Gastrocnemius medialis (tissue), 4 donors: ENCODE measurements around the gene TGM2.

Experiments
- POLR2A ChIP-seq, 2 donors: fragments of 450-650 bp; IDR thresholded peaks; one replicate each; pipeline ENCODE4 v1.6.1; 2017; ENCODE audit warnings: antibody characterized with exemption in 2 of 2, mild to moderate bottlenecking in 2 of 2, moderate library complexity in 2 of 2
- TF ChIP-seq, protein P1 (sequence below), 5 experiments: fragments of 450-650 bp in 3 of 5; fragments of 200-600 bp in 2 of 5; sonication (generic) in 2 of 5; IDR thresholded peaks in 4 of 5; conservative IDR thresholded peaks in 1 of 5; 1 replicate in 4 of 5; 2 replicates in 1 of 5; pipeline ENCODE4 v1.5.1; 2016 to 2019; ENCODE audit warnings: antibody characterized with exemption in 5 of 5, mild to moderate bottlenecking in 3 of 5, moderate library complexity in 3 of 5

DNA sequence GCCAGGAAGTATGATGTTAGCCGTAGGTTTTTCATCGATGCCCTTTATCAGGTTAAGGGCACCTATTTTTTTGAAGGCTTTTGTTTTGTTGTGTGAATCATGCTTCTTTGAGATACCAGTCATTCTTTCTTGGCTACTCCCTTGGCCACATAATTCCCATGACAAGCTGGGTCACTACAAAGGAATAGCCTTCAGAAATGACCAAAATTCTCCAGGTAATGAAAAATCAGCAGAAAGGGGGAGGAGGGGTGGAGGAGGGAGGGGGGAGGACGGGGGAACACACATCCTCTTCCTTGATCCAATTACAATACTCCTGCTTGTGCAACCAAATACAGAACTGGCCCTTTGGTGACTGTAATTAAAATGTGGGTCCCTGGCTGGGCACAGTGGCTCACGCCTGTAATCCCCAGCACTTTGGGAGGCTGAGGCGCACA lies 21.7 kb upstream of the TGM2 start:
- TF ChIP-seq, protein P1, sequence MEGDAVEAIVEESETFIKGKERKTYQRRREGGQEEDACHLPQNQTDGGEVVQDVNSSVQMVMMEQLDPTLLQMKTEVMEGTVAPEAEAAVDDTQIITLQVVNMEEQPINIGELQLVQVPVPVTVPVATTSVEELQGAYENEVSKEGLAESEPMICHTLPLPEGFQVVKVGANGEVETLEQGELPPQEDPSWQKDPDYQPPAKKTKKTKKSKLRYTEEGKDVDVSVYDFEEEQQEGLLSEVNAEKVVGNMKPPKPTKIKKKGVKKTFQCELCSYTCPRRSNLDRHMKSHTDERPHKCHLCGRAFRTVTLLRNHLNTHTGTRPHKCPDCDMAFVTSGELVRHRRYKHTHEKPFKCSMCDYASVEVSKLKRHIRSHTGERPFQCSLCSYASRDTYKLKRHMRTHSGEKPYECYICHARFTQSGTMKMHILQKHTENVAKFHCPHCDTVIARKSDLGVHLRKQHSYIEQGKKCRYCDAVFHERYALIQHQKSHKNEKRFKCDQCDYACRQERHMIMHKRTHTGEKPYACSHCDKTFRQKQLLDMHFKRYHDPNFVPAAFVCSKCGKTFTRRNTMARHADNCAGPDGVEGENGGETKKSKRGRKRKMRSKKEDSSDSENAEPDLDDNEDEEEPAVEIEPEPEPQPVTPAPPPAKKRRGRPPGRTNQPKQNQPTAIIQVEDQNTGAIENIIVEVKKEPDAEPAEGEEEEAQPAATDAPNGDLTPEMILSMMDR (IDR thresholded peaks at IDR 0.05 in 4 of 5, conservative IDR thresholded peaks at IDR 0.05 in 1 of 5) = no peak
- TF ChIP-seq POLR2A (IDR thresholded peaks at IDR 0.05) = no peak
